IPS DF 6.9 (cell line): ENCODE measurements around the gene KIFAP3.
"Not testable (repeated sequence)": the region's sequence is repeated elsewhere in the genome, so short reads cannot be mapped to it uniquely, and the experiment has no call there.

ENCODE experiments used
- DNase-seq: peaks from one replicate; pipeline ENCODE4 v3.0.0-alpha.2; 2013; ENCODE audit warnings: low read depth, low spot score
- H3K27ac ChIP-seq: one replicate; pipeline ENCODE4 v1.5.1; 2013; ENCODE audit warnings: low read length, control low read depth
- H3K27me3 ChIP-seq: 2 replicates; pipeline ENCODE4 v1.6.1; 2013; ENCODE audit warnings: mild to moderate bottlenecking, low read length; ENCODE audit not compliant: control insufficient read depth, insufficient read depth
- H3K36me3 ChIP-seq: 2 replicates; pipeline ENCODE4 v1.6.1; 2013; ENCODE audit warnings: low read length; ENCODE audit not compliant: control insufficient read depth, insufficient read depth
- H3K4me1 ChIP-seq: 2 replicates; pipeline ENCODE4 v1.6.1; 2013; ENCODE audit warnings: low read length; ENCODE audit not compliant: control insufficient read depth, insufficient read depth
- H3K4me3 ChIP-seq: 2 replicates; pipeline ENCODE4 v1.5.1; 2013; ENCODE audit warnings: mild to moderate bottlenecking, low read length
- H3K9me3 ChIP-seq: 2 replicates; pipeline ENCODE4 v1.6.1; 2013; ENCODE audit warnings: low read length, inconsistent platforms; ENCODE audit not compliant: control insufficient read depth, insufficient read depth
- WGBS: extraction: QIAGEN DNeasy Blood & Tissue Kit; methylation state at CpG from one replicate; pipeline ENCODE4 v1.1.7; 2013; ENCODE audit warnings: mixed read lengths, missing lambda C conversion rate; ENCODE audit not compliant: insufficient read length, insufficient coverage; 5-methylcytosine and 5-hydroxymethylcytosine counted together

KIFAP3 gene

DNA sequence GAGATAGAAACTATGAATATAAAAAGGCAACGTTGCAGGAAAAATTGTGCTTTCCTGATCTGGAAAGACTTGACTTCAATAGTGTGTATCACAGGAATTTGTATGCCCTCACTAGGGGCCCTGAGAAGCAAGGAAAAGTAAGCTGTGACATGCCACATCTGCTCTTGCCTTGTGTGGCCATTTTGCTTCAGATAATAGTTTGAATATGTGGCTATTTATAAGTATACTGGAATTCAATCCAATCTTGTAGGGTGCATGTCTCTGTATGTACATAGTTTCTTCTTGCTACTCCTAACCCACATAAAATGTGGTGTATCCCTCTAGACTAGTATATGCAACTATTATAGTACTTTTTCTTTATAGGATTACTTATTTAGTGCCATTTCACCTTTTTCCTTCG, 149.7 kb downstream of the KIFAP3 start:
- WGBS, result no CpG with 5 or more reads among the region's 2 CpGs
- Histone ChIP-seq H3K4me3 (no peak overlapping the region), H3K4me1 (no peaks in the 10 kb centered on the region), H3K27ac (no peak overlapping the region), H3K9me3 (no peaks in the 10 kb centered on the region), H3K27me3 (no peaks in the 10 kb centered on the region), H3K36me3 (no peaks in the 10 kb centered on the region)
- DNase-seq, result no peak

DNA sequence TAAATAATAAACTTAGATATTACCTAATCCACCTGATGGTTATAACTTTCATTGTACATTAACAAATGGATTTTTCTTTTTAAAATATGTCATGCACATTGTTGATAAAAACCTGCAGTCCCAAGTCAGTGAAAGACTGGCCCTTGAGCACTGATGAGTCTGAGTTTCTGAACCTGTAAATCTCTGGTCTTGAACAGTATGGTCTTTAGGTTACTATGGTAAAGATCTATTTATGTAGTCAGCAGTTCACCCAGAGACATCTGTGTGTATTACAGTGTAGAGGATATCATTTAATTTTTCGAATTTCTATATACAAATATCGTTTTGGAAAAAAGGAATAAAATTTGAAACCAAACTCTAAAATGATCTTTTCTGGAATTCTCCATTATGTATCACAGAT, 150.4 kb downstream of the KIFAP3 start:
- Histone ChIP-seq H3K27me3 (no peaks in the 10 kb centered on the region), H3K27ac (no peak overlapping the region), H3K36me3 (no peaks in the 10 kb centered on the region), H3K4me3 (no peak overlapping the region), H3K4me1 (no peaks in the 10 kb centered on the region), H3K9me3 (no peaks in the 10 kb centered on the region)
- no peak for DNase-seq
- WGBS, result no CpG with 5 or more reads among the region's 2 CpGs

DNA sequence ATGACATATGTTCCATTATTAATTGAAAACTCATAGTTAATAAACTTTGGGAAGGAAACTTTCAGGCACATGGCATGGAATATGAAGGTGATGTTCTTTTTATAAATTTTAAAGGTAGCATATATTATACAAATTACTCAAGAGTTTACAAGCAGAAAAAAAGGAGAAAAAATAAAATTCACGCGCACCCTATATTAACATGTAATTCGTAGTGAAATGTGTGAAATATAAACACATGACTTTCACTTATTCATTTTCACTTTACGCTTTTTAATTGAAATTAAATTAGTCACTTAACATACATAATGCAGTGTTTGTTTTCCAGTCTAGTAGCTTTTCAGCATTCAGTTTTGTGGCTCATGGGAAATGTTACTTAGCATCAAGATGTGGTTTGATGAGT, 153.4 kb downstream of the KIFAP3 start:
- H3K4me3 ChIP-seq, result no peak overlapping the region
- H3K36me3 ChIP-seq, result no peaks in the 10 kb centered on the region
- WGBS, result no CpG with 5 or more reads among the region's 4 CpGs
- H3K27me3 ChIP-seq, result no peaks in the 10 kb centered on the region
- no peak overlapping the region for H3K27ac ChIP-seq
- H3K9me3 ChIP-seq, result no peaks in the 10 kb centered on the region
- DNase-seq, result no peak
- H3K4me1 ChIP-seq, result no peaks in the 10 kb centered on the region

DNA sequence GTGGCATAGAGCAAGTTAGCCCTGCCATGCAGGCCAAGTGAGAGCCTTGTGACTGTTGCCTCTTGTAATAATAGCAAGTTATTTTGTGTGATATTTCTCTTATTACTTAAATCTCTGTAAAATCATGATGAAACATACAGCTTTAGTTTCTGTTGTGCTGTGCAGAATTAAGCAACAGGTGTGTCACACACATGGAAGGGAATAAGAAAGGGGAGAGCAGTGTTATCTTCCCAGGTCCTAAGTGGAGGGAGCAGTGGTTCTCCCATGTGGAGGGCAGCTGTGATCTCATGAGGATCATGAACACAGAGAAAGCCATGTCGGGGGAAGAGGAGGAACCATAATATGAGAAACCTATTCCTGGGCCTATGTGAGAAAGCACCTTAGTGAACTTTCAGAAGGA, 155.6 kb downstream of the KIFAP3 start:
- Histone ChIP-seq H3K4me3 (no peak overlapping the region), H3K27me3 (no peaks in the 10 kb centered on the region), H3K27ac (no peak overlapping the region), H3K36me3 (no peaks in the 10 kb centered on the region), H3K4me1 (no peaks in the 10 kb centered on the region), H3K9me3 (no peaks in the 10 kb centered on the region)
- DNase-seq, result no peak
- WGBS, result no CpG with 5 or more reads among the region's 1 CpG

DNA sequence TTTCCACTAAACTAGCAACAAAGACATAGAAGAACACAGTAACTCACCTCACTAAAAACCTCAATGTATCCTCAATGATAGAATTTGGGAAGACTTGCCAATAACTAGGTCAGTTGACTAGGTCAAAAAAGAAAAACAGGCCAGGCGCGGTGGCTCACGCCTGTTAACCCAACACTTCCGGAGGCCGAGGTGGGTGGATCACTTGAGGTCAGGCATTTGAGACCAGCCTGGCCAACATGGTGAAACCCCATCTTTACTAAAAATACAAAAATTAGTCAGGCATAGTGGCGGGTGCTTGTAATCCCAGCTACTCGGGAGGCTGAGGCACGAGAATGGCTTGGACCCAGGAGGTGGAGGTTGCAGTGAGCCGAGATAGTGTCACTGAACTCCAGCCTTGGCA, 156.3 kb downstream of the KIFAP3 start:
- not testable (repeated sequence) for H3K36me3 ChIP-seq, DNase-seq, H3K27me3 ChIP-seq, H3K4me1 ChIP-seq, H3K27ac ChIP-seq, H3K9me3 ChIP-seq, H3K4me3 ChIP-seq
- WGBS, result no CpG with 5 or more reads among the region's 9 CpGs

DNA sequence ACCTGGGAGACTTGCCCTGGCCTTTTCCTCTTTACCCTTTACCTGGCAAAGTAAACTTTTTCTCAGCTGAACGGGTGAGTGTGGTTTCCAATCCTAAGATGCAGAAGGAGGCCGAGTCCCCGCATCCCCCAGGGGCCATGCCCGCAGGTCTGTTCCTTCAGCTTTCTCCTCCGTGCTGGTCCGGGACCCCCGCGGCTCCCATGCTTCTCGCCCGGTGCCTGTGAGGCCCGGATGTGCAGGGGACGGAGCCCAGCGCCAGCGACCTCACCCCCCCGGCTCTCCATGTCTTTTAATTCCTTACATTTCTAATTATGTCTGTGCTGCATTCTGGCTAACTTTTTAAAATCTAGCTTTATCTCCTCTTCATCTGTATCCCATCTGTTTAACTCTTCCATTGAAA, 159.3 kb downstream of the KIFAP3 start:
- Histone ChIP-seq H3K36me3 (no peaks in the 10 kb centered on the region), H3K27ac (no peak overlapping the region), H3K9me3 (no peaks in the 10 kb centered on the region), H3K4me1 (no peaks in the 10 kb centered on the region), H3K4me3 (no peak overlapping the region), H3K27me3 (no peaks in the 10 kb centered on the region)
- DNase-seq, result no peak
- WGBS, result no CpG with 5 or more reads among the region's 15 CpGs

DNA sequence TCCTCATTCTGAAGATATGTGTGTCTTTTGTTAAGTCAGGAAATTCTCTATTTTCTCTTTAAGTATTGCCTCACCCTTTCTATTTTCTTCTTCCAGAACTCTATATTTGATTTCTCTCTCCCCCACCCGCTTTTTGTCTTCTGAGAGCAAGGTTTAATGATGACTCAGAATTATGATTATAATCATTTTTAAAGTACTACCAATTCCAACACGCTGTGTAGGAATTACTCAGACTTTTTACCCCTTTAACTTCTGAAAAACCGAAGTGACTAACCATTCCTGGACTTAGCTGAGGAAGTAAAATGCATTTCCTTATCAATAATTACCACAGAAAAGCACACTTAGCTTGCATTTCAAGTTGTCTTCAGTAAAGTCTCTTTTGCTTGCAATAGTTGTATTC, 160.0 kb downstream of the KIFAP3 start:
- Histone ChIP-seq H3K9me3 (no peaks in the 10 kb centered on the region), H3K4me3 (no peak overlapping the region), H3K36me3 (no peaks in the 10 kb centered on the region), H3K4me1 (no peaks in the 10 kb centered on the region), H3K27me3 (no peaks in the 10 kb centered on the region), H3K27ac (no peak overlapping the region)
- WGBS, result no CpG with 5 or more reads among the region's 3 CpGs
- no peak for DNase-seq

DNA sequence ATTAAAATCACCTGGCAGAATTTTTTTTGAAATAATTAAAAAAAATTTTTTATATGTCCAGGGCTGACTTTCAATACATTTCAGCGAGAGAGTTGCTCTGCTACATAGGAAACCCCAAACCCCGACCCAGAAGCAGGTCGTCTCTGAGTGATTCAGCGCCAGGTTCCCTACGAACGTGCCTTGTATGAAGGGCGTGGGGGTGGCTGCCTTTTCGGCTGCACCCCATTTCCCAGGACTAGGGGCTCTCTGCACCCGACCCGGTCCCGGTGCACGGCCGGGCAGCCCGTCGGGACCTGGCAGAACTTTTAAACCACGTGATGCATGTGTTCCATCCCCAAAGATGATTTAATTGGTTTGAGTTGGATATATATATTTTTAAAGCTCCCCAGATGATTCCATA, 165.0 kb downstream of the KIFAP3 start:
- DNase-seq, result no peak
- no peaks in the 10 kb centered on the region for H3K4me1 ChIP-seq
- no peak overlapping the region for H3K4me3 ChIP-seq
- H3K27me3 ChIP-seq, result no peaks in the 10 kb centered on the region
- no peaks in the 10 kb centered on the region for H3K9me3 ChIP-seq
- H3K36me3 ChIP-seq, result no peaks in the 10 kb centered on the region
- no peak overlapping the region for H3K27ac ChIP-seq
- no CpG with 5 or more reads among the region's 16 CpGs for WGBS

DNA sequence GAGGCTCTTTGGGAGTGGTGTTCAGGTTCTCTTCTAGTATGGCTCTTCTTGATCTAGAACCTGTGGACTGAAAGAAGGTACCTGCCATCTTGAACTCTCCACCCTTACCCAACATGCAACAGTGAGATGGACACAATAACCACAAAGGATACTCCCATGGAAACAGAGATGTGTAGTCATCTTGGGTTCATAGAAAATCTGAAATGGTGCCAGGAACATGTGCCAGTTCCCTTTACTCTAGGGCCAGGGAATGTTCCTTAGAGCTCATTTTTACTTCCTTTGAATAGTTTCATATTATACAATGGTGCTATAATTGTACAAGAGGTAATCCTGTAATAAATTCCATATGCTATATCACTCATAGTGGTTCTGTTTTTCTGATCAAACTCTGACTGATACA, 167.6 kb downstream of the KIFAP3 start:
- no peaks in the 10 kb centered on the region for H3K27me3 ChIP-seq
- H3K9me3 ChIP-seq, result no peaks in the 10 kb centered on the region
- no peaks in the 10 kb centered on the region for H3K36me3 ChIP-seq
- no peaks in the 10 kb centered on the region for H3K4me1 ChIP-seq
- no peak for DNase-seq
- H3K27ac ChIP-seq, result no peak overlapping the region
- no peak overlapping the region for H3K4me3 ChIP-seq

DNA sequence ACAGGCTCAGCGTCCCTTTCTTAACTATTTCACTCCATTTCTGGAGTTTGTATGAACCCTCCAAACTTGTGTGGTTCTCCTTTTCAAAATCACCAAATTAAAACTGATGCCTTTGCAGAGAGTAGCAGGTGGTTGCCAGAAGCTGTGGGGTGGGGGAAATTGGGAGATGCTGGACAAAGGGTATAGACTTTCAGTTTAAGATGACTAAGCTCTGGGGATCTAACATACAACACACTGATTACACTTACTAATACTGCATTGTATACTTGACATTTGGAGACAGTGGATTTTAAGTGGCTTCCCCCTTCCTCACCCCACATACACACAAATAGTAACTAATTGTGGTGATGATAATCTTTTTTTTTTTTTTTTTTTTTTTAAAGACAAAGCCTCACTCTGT, 169.7 kb downstream of the KIFAP3 start:
- no CpG with 5 or more reads among the region's 1 CpG for WGBS
- Histone ChIP-seq H3K27ac (no peak overlapping the region), H3K36me3 (no peaks in the 10 kb centered on the region), H3K4me1 (no peaks in the 10 kb centered on the region), H3K9me3 (no peaks in the 10 kb centered on the region), H3K4me3 (no peak overlapping the region), H3K27me3 (no peaks in the 10 kb centered on the region)
- no peak for DNase-seq

DNA sequence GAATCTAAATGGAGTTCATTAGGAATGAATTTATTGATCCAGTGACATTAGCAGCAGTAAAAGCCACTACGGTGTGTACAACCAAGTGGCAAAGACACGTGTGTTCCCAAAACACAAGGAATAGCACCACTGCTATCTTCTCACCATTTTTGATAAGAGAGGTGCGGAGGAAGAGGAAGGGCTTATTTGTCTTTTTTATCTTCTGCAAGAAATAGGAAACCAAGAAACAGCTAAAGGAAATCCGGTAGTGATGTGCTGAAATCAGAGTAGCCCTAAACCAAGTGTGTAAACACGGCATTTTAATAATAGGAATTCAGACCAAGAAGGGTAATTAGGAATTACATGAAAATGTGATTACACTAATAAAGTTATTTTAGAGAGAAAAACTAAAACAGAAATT, 171.7 kb downstream of the KIFAP3 start:
- WGBS, result no CpG with 5 or more reads among the region's 5 CpGs
- Histone ChIP-seq H3K4me1 (no peaks in the 10 kb centered on the region), H3K9me3 (no peaks in the 10 kb centered on the region), H3K36me3 (no peaks in the 10 kb centered on the region), H3K27me3 (no peaks in the 10 kb centered on the region), H3K4me3 (no peak overlapping the region), H3K27ac (no peak overlapping the region)
- DNase-seq, result no peak
